Measurements from ENCODE around the gene NHLRC4. TPM values are rescaled to one million over a fixed set of nuclear protein-coding genes. Genes with fewer than 3 reads are reported as not detected.

Gene NHLRC4
- total and polyA plus RNA-seq, 3 donors from 2014 or later: 3.0 to 4.5 (median 4.5) TPM

DNA sequence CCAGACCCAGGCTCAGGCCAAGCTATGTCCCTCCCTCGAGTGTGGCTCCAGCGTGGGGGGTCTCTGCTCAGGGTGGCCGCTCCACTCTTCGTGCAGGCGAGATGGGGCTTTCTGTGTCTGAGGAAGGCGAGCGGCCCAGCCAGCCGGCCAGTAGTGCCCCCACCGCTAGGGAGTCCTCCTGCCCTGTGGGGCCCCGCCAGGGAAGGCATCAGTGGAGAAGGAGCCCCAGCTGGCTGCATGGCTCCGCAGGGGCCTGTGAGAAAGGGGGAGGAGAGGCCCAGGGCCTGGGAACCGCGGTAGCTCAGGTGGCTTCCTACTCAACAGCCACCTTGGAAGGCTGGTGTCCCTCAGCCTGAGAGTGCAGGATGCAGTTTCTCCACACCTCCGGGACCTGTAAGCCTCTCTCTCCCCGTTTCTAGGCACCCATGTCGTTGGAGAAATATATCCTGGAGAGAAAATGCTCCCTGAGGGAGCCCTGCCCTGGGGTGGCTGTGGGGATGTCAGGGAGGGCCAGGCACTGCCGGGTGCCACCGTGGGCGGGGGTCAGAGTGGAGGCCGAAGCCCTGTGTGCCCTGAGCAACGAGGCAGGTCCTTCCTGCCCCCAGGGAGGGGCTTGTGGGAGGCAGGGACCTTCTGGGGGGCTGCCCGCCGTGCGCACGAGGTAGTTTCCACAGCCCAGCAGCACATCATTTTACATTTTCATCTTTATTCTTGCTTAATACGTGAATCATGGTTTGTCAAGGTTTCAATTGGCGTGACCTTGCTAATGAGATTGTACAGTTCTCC is 6.3 kb downstream of the NHLRC4 start:
- no peaks in the 10 kb centered on the region for H3K36me3 ChIP-seq (ENCODE audit: low read depth, missing control alignments)
- intact Hi-C loops (cut with DNase I; ENCODE audit: low total_unique reads): no loop called here
- DNase-seq: no peak

GRCh38 chr16:574021-574760 is 7.4 kb downstream of the NHLRC4 start:
- no peaks in the 10 kb centered on the region for H3K36me3 ChIP-seq (ENCODE audit: low read depth, missing control alignments)
- H3K4me3 ChIP-seq: no peak overlapping the region
- H3K9me3 ChIP-seq: no peaks in the 10 kb centered on the region
- no peaks in the 10 kb centered on the region for H3K27me3 ChIP-seq
- peaks cover 9% of the 10 kb centered on the region for H3K4me1 ChIP-seq
- no peak overlapping the region for H3K27ac ChIP-seq
- no peak for DNase-seq
- WGBS, 2 donors: 93 to 95% methylated on average over 26 to 46 of the region's 46 CpGs
- TF ChIP-seq CTCF (IDR thresholded peaks at IDR 0.05) (no peak), POLR2A (IDR thresholded peaks at IDR 0.05) (no peak)
- intact Hi-C loops (cut with DNase I; ENCODE audit: low total_unique reads): no loop called here

More for the DNA sequence above, 6.3 kb downstream of the NHLRC4 start:
- H3K9me3 ChIP-seq: no peaks in the 10 kb centered on the region
- no peak overlapping the region for H3K27ac ChIP-seq
- H3K4me1 ChIP-seq: peaks cover 20% of the 10 kb centered on the region
- TF ChIP-seq CTCF (IDR thresholded peaks at IDR 0.05) (no peak), POLR2A (IDR thresholded peaks at IDR 0.05) (no peak)
- 71 to 88% methylated on average over 7 to 27 of the region's 27 CpGs for WGBS, 2 donors
- no peaks in the 10 kb centered on the region for H3K27me3 ChIP-seq
- no peak overlapping the region for H3K4me3 ChIP-seq

- no peak for DNase-seq
- TF ChIP-seq CTCF (IDR thresholded peaks at IDR 0.05) (no peak), POLR2A (IDR thresholded peaks at IDR 0.05) (no peak)
- no peaks in the 10 kb centered on the region for H3K27me3 ChIP-seq
- no peak overlapping the region for H3K4me3 ChIP-seq
- no peaks in the 10 kb centered on the region for H3K9me3 ChIP-seq
- H3K36me3 ChIP-seq (ENCODE audit: low read depth, missing control alignments): no peaks in the 10 kb centered on the region
- H3K27ac ChIP-seq: no peak overlapping the region
- 76 to 100% methylated on average over 8 to 36 of the region's 36 CpGs for WGBS, 2 donors
- intact Hi-C loops (cut with DNase I; ENCODE audit: low total_unique reads): no loop called here
- peaks cover 3% of the 10 kb centered on the region for H3K4me1 ChIP-seq
Measured at GRCh38 chr16:575354-576196, 8.8 kb downstream of the NHLRC4 start.

- H3K27me3 ChIP-seq: no peaks in the 10 kb centered on the region
- H3K36me3 ChIP-seq (ENCODE audit: low read depth, missing control alignments): no peaks in the 10 kb centered on the region
- 79 to 89% methylated on average over 5 to 21 of the region's 21 CpGs for WGBS, 2 donors
- no peak for DNase-seq
- no peak overlapping the region for H3K4me3 ChIP-seq
- no peak overlapping the region for H3K27ac ChIP-seq
- intact Hi-C loops (cut with DNase I; ENCODE audit: low total_unique reads): no loop called here
- no peaks in the 10 kb centered on the region for H3K4me1 ChIP-seq
- TF ChIP-seq POLR2A (IDR thresholded peaks at IDR 0.05) (no peak), CTCF (IDR thresholded peaks at IDR 0.05) (no peak)
- no peaks in the 10 kb centered on the region for H3K9me3 ChIP-seq
Measured at GRCh38 chr16:576197-576822, 9.5 kb downstream of the NHLRC4 start.
